Subcutaneous abdominal adipose tissue (tissue), 5 donors: ENCODE measurements around the gene NT5C3B.
"Not testable (repeated sequence)": the region's sequence is repeated elsewhere in the genome, so short reads cannot be mapped to it uniquely, and the experiment has no call there.

Experiments used
- H3K27ac ChIP-seq: one replicate; pipeline ENCODE4 v1.7.0; 2013; ENCODE audit warnings: low read depth, mild to moderate bottlenecking, inconsistent platforms, low read length, moderate library complexity
- H3K27me3 ChIP-seq, 5 donors: one replicate each; pipeline ENCODE4 v1.7.0; 2013; ENCODE audit warnings: low read length in 5 of 5, inconsistent platforms in 1 of 5; ENCODE audit not compliant: control insufficient read depth in 5 of 5, insufficient read depth in 4 of 5
- H3K36me3 ChIP-seq, 5 donors: one replicate each; pipeline ENCODE4 v1.7.0; 2013; ENCODE audit warnings: low read length in 5 of 5; ENCODE audit not compliant: control insufficient read depth in 5 of 5, insufficient read depth in 5 of 5
- H3K4me1 ChIP-seq, 5 donors: one replicate each; pipeline ENCODE4 v1.7.0; 2013; ENCODE audit warnings: low read length in 5 of 5, mild to moderate bottlenecking in 3 of 5, moderate library complexity in 1 of 5; ENCODE audit not compliant: control insufficient read depth in 5 of 5, insufficient read depth in 5 of 5
- H3K4me3 ChIP-seq, 5 donors: one replicate each; pipeline ENCODE4 v1.7.0; 2013; ENCODE audit warnings: low read length in 5 of 5, low read depth in 1 of 5
- H3K9ac ChIP-seq, 5 donors: one replicate each; pipeline ENCODE4 v1.7.0; 2013; ENCODE audit warnings: low read length in 5 of 5, mild to moderate bottlenecking in 4 of 5, moderate library complexity in 3 of 5
- H3K9me3 ChIP-seq, 5 donors: one replicate each; pipeline ENCODE4 v1.7.0; 2013; ENCODE audit warnings: low read length in 5 of 5; ENCODE audit not compliant: control insufficient read depth in 5 of 5
- donor health status: healthy.
- donor health status: healthy.
- donor health status: healthy.
- donor health status: healthy.
- donor health status: healthy.

The NT5C3B gene

DNA sequence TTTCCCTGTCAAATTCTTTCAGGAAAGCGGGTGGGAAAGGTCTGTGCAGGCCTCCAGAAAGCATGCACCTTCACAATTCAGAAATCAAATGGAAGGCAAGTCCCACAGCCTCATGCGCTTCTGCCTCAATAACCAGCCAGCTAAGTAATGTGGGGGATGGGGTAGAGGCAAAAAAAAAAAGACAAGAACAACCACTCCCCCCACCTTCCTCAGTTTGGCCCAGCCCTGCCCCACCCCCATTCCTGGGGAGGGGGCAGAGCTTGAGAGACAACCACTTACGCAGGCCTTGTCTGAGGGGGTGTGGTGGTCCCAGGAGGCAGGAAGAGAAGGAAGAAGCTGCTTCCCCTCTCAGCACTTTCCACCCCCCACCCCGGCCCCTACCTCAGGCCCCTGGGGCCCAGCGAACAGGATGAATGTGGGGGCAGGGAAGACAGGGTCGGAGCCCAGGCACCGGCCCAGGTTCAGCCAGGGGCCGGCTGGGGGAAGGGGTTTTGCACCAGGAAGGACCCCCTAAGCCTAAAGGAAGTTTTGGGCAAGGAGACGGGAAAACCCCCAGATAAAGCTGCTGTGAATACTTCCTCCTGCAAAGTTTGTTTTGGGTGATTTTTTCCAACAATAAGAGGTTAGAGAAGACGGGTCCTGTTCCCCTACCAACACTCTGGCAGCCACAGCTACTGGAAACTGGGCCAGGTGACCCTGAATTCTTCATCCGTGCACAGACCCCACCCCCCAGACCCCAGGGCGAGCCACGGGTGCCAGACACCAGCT, 50.8 kb downstream of the NT5C3B start:
- Histone ChIP-seq H3K9me3 (no peaks in the 10 kb centered on the region), H3K27me3 (no peaks in the 10 kb centered on the region), H3K36me3 (no peaks in the 10 kb centered on the region), H3K27ac (peak overlapping the region; percentile 57), H3K4me1 (peaks cover 7 to 53% (median 42%) of the 10 kb centered on the region in 5 donors), H3K4me3 (peak overlapping the region; percentile 53 to 84 (median 80)), H3K9ac (peak overlapping the region in 4 of 5 donors; percentile 63 to 84 (median 72))

DNA sequence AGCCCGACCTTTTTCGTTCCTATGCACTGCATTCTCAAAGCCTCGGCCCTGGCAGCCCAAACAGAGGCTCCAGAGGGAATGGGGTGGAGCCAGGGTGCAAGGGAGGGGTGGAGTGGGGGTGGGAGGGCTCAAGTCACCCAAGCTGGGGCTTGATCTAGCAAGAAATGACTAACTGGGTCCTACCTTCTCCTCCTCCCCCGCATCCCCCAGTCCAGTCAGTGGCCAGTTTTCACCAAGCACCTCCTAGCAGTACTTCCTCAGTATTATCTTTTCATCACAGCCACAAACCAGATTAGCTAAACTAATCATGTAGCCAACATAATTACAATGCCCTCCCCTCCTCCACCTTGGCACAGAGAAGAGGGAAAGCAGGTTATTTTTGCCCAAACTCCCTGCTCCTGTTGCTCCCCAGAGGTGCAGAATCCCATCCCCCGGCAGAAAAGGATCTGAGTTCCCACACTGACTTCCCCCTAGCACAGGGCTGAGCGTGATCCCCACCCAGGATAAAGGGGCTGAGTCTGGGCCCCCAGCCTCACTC, 51.8 kb downstream of the NT5C3B start:
- Histone ChIP-seq H3K36me3 (no peaks in the 10 kb centered on the region), H3K27ac (peak overlapping the region; percentile 57), H3K9ac (peak overlapping the region in 2 of 5 donors; percentile 28 to 39), H3K4me1 (peaks cover 7 to 62% (median 45%) of the 10 kb centered on the region in 5 donors), H3K27me3 (no peaks in the 10 kb centered on the region), H3K9me3 (no peaks in the 10 kb centered on the region), H3K4me3 (peak overlapping the region in 4 of 5 donors; percentile 12 to 80 (median 55))

DNA sequence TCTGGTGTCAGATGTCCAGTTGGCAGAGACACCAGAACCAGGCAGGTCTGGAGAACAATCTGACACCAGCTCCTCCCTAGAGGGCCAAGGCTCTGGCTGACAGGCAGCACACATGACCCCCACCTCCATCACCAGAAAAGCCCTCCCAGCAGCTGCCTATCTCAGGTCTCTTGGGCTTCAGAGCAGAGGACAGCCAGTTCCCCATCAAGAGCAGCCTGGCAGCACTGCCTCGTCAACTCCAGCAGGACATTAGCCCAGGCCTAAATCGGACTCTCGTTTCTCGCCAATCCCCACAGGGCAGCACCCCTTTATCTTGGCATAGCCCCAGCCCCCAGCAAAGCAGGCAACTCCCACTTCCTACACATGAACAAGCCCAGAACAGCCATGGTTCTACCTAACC, 53.9 kb downstream of the NT5C3B start:
- H3K27ac ChIP-seq = peak overlapping the region; percentile 54
- H3K36me3 ChIP-seq = no peaks in the 10 kb centered on the region
- H3K9me3 ChIP-seq = no peaks in the 10 kb centered on the region
- H3K27me3 ChIP-seq = no peaks in the 10 kb centered on the region
- peak overlapping the region in 2 of 5 donors; percentile 9 to 18 for H3K4me3 ChIP-seq
- peaks cover 12 to 75% (median 59%) of the 10 kb centered on the region in 5 donors for H3K4me1 ChIP-seq
- H3K9ac ChIP-seq = peak overlapping the region in 2 of 5 donors; percentile 37 to 38

DNA sequence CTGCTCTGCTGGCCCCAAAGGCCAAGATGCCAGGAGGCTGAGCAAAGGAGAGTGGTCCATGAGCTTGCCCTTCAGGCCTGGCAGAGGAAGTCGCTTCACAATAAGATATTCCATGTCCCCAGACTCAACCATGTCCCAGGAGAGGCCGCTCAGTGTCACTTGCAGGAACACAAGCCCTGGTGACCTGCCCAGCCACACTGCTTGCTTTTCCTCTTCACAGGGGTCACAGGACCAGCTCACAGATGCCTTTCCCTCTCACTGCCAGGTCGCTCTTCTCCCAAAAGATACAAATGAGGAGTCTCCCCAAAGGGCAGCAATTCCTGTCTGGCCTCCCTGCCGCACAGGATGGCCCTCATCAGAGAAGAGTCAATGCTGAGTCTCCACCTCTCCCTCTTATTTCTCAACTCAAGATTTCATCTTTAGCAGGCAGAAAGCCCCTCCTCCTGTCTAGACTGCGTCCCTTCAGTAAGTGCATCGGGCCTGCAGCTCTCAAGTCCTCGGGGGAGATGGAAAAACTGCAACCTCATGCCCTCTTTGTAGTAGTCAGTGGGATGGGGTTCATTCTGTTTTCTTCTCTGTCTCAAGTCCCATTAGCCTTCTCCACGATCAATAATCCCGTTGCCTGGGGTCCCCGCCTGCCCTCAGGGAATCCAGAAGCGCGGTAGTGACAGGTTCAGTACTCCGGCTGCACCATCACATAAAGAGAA, 54.5 kb downstream of the NT5C3B start:
- Histone ChIP-seq H3K27ac (peak overlapping the region; percentile 54), H3K4me1 (peaks cover 15 to 79% (median 64%) of the 10 kb centered on the region in 5 donors), H3K9me3 (no peaks in the 10 kb centered on the region), H3K36me3 (no peaks in the 10 kb centered on the region), H3K4me3 (no peak overlapping the region), H3K27me3 (no peaks in the 10 kb centered on the region), H3K9ac (peak overlapping the region in 2 of 5 donors; percentile 38 to 54)

DNA sequence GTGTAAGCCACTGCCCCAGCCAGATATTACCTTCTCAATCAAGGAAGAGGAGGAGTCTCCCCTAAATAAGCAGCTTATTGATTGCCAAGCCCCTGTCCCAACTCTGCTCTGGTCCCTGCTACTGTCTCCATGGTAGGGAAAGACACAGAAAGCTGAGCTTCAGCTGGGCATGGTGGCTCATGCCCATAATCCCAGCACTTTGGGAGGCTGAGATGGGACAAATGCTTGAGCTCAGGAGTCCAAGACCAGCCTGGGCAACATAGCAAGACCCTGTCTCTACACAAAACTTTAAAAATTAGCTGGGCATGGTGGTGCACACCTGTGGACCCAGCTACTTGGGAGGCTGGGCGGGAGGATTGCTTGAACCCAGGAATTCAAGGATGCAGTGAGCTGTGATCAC, 56.1 kb downstream of the NT5C3B start:
- no peak overlapping the region for H3K27ac ChIP-seq
- H3K4me1 ChIP-seq = peaks cover 20 to 82% (median 63%) of the 10 kb centered on the region in 5 donors
- no peaks in the 10 kb centered on the region for H3K27me3 ChIP-seq
- no peak overlapping the region for H3K4me3 ChIP-seq
- no peaks in the 10 kb centered on the region for H3K36me3 ChIP-seq
- no peak overlapping the region for H3K9ac ChIP-seq
- no peaks in the 10 kb centered on the region for H3K9me3 ChIP-seq

DNA sequence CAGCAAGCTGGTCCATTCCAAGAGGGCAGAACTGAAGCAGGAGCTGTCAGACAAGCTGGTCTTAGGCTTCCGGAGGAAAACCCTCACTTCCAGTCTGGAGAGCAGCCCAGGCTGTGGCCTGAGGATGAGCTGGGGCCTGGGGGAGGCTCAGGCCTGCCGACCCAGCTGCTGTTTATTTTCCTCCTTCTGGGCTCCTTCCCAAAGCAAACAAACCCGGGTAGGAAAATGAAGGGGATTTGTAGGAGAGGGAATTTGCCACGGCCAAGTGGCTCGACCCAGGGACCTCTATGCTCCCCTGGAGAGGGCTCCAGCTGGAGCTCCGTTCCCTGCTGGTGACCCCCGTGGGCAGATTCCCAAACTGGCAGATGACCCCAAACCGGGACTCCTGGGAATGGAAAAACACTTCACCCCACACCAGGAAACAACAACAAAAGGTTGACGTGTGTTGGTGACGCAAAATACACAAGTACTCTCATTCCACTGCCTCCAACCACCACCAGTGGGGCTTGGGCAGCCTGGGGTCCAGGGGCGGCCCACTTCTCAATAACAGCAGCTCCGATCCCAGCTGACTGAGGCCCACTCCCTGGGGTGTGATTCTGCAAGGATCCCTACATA, 58.4 kb downstream of the NT5C3B start:
- Histone ChIP-seq H3K4me1 (peaks cover 20 to 77% (median 60%) of the 10 kb centered on the region in 5 donors), H3K27ac (peak overlapping the region; percentile 76), H3K4me3 (peak overlapping the region in 2 of 5 donors; percentile 11 to 18), H3K36me3 (peaks cover 0 to 5% (median 2%) of the 10 kb centered on the region in 5 donors), H3K27me3 (no peaks in the 10 kb centered on the region), H3K9ac (peak overlapping the region in 2 of 5 donors; percentile 20 to 52), H3K9me3 (no peaks in the 10 kb centered on the region)

GRCh38 chr17:41777157-41777573, 58.9 kb downstream of the NT5C3B start:
- Histone ChIP-seq H3K27ac (peak overlapping the region; percentile 76), H3K9me3 (no peaks in the 10 kb centered on the region), H3K4me1 (peaks cover 18 to 74% (median 55%) of the 10 kb centered on the region in 5 donors), H3K9ac (peak overlapping the region in 2 of 5 donors; percentile 10 to 52), H3K27me3 (no peaks in the 10 kb centered on the region), H3K36me3 (peaks cover 0 to 10% (median 7%) of the 10 kb centered on the region in 5 donors), H3K4me3 (peak overlapping the region in 3 of 5 donors; percentile 11 to 20 (median 18))

- H3K27ac ChIP-seq, H3K9ac ChIP-seq: not testable (repeated sequence)
These were observed 59.7 kb downstream of the NT5C3B start for GRCh38 chr17:41776262-41776900.

GRCh38 chr17:41775394-41776226, 60.4 kb downstream of the NT5C3B start:
- Histone ChIP-seq H3K36me3 (peaks cover 0 to 22% (median 16%) of the 10 kb centered on the region in 5 donors), H3K9me3 (no peaks in the 10 kb centered on the region), H3K27ac (no peak overlapping the region), H3K9ac (no peak overlapping the region), H3K4me3 (no peak overlapping the region), H3K27me3 (no peaks in the 10 kb centered on the region), H3K4me1 (peaks cover 13 to 63% (median 47%) of the 10 kb centered on the region in 5 donors)

More at GRCh38 chr17:41776262-41776900, 59.7 kb downstream of the NT5C3B start:
- peaks cover 0 to 16% (median 10%) of the 10 kb centered on the region in 5 donors for H3K36me3 ChIP-seq
- not testable (repeated sequence) for H3K9me3 ChIP-seq, H3K27me3 ChIP-seq, H3K4me3 ChIP-seq
- H3K4me1 ChIP-seq = peaks cover 14 to 66% (median 48%) of the 10 kb centered on the region in 5 donors
